ENCODE data around the gene GPC6. TPM values are rescaled to one million over a fixed set of nuclear protein-coding genes. Genes with fewer than 3 reads are reported as not detected.

The GPC6 gene
- total and polyA plus RNA-seq, 9 of the 15 experiments (the other 6 are each of a cell fraction or from before 2014, with no cell fraction given): under 0.01 to 0.20 (median 0.01) TPM; not detected in 4

GRCh38 chr13:94168783-94169453, 942.3 kb downstream of the GPC6 start:
- DNase-seq (ENCODE audit: extremely low read depth in 1 of 4, low spot score in 3 of 4) (no peak), ATAC-seq (no peak), FAIRE-seq (no peak)
- no peak overlapping the region for H2AFZ ChIP-seq (ENCODE audit: low read depth, low read length)
- no peaks in the 10 kb centered on the region for H3K9me3 ChIP-seq (replicated peaks; ENCODE audit: control insufficient read depth, insufficient read depth, low read depth, low read length)
- H3K4me3 ChIP-seq: no peak overlapping the region
- H4K20me1 ChIP-seq (replicated peaks; ENCODE audit: control insufficient read depth, insufficient read depth, low read length): no peaks in the 10 kb centered on the region
- H3K9me1 ChIP-seq (ENCODE audit: control insufficient read depth, insufficient read depth, low read length): no peaks in the 10 kb centered on the region
- H3K4me2 ChIP-seq (ENCODE audit: insufficient read depth, low read length): no peak overlapping the region
- no peak overlapping the region for H3K27ac ChIP-seq (ENCODE audit: extremely low read depth, low read depth, low read length)
- ChIA-PET CTCF (ENCODE audit: low intra/inter-chr PET ratio) (no interaction called here), POLR2A (no interaction called here)
- WGBS (ENCODE audit: insufficient coverage, low coverage, missing lambda C conversion rate): 3% methylated on average over 9 of the region's 9 CpGs
- BruUV-seq (replicated peaks): no TSS peak
- intact Hi-C loops (cut with micrococcal nuclease): no loop called here
- no peaks in the 10 kb centered on the region for H3K36me3 ChIP-seq (ENCODE audit: control insufficient read depth, insufficient read depth, low read length)
- in situ Hi-C loops (cut with MboI): no loop called here
- no peaks in the 10 kb centered on the region for H3K4me1 ChIP-seq (replicated peaks in 1 of 2; ENCODE audit: control insufficient read depth in 2 of 2, insufficient read depth in 2 of 2, low read length in 2 of 2)
- H3K79me2 ChIP-seq (ENCODE audit: control insufficient read depth, insufficient read depth, low read length): no peaks in the 10 kb centered on the region
- no peak overlapping the region for H3K9ac ChIP-seq (ENCODE audit: insufficient read depth in 1 of 2, low read depth in 2 of 2, low read length in 2 of 2)
- no peaks in the 10 kb centered on the region for H3K27me3 ChIP-seq (ENCODE audit: control insufficient read depth in 2 of 2, insufficient read depth in 2 of 2, low read length in 2 of 2)
- no peak for TF ChIP-seq SMAD4 (CRISPR knock-in tag; conservative IDR thresholded peaks at IDR 0.05)
- TF ChIP-seq CBX2 (IDR thresholded peaks at IDR 0.05; ENCODE audit: insufficient read depth, low read length, poor library complexity, severe bottlenecking): no peak
- no peak for TF ChIP-seq THAP12 (CRISPR knock-in tag; IDR thresholded peaks at IDR 0.05)
- TF ChIP-seq, protein P1, sequence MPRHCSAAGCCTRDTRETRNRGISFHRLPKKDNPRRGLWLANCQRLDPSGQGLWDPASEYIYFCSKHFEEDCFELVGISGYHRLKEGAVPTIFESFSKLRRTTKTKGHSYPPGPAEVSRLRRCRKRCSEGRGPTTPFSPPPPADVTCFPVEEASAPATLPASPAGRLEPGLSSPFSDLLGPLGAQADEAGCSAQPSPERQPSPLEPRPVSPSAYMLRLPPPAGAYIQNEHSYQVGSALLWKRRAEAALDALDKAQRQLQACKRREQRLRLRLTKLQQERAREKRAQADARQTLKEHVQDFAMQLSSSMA (CRISPR knock-in tag; IDR thresholded peaks at IDR 0.05): no peak
- TF ChIP-seq CEBPZ (IDR thresholded peaks at IDR 0.05; ENCODE audit: borderline replicate concordance, low read depth, low read length): no peak
- TF ChIP-seq EHMT2 (IDR thresholded peaks at IDR 0.05): no peak
- no peak for TF ChIP-seq GMEB1 (CRISPR knock-in tag; IDR thresholded peaks at IDR 0.05)
- no peak for TF ChIP-seq ZFP1 (CRISPR knock-in tag; IDR thresholded peaks at IDR 0.05)
